NOMO-1 treated with DMSO at 0.1 percent for 48 hours (cell line): ENCODE measurements around the gene NACC1.

Source experiments
- DNase-seq: peaks from one replicate; lab custom pipeline; 2025; ENCODE audit not compliant: unreplicated experiment; lab: John Stamatoyannopoulos, UW

Gene NACC1

GRCh38 chr19:13118424-13119193 is 545 bp downstream of the NACC1 start:
- DNase-seq, result no peak

GRCh38 chr19:13119627-13120026 is 1.6 kb downstream of the NACC1 start:
- no peak for DNase-seq

DNA sequence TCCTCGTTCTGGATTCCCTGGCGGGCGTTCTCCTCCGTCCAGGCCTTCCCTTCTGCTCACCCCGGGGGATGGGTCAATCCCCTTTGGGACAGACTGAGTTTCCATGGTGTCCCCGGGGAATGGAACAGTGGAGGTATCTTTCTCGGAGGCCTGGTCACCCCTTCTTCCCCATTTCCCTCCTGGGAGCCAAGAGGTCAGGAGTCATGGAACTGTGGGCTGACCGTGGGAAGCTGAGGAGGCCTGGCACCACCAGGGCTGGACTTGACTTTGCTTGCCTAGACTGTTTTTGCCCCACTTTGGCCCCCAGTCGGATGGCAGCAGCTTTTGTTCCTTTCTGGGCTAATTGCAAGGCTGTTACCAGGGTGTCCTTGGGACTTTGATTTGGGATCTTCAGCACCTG is 2.0 kb downstream of the NACC1 start:
- DNase-seq, result no peak

DNA sequence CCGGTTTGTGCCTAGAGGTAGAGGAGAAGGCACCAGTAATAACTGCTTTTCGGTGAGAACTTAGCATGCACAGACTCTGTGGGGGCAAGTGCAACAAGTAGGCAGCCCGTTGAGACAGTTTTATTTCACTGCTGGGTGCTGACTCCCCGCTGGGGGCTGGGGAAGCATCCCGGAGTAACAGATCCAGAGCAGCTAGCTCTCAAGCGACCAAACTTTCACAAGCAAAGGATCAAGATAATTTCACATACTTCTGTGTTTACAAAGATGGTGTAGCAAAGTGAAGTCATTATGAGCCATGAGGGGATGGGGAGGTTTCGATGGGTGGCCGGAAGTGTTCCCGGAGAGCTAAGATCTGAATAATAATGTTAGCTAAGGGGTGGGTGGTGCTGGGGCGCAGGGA is 2.8 kb downstream of the NACC1 start:
- no peak for DNase-seq

DNA sequence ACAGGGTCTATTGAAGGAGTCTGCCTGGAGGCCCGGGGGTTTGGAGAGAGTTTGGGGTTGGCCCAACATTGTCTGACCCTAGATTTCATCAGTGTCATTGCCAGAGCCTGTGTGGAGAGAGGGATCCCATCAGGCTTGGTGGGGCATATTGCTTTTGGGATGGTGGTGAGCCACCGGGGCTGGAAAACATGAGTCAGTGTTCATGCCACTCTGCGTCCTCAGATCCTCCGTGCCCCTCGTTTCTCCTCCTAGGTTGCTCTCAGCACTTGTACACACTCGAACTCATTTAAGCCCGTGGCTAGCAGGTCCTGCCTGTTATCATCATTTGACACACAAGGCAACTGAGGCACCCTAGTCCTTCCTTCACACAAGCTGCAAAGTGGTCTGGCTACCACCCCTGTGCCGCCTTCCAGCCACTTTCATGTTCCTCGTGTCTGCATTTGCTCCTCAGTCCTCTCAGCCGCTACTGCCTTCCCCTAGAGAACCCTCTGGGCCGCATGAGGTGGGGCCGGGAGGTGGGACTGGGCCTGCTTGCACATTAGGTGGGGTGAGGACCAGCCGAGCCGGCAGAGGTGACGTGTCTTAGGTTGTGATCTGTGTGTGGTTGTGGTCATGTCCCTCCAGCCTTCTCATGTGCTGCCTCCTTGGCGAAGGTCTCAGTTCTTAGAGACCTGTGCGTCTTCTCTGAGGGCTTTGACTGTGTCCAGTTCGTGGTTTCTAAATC is 3.6 kb downstream of the NACC1 start:
- DNase-seq, result no peak

DNA sequence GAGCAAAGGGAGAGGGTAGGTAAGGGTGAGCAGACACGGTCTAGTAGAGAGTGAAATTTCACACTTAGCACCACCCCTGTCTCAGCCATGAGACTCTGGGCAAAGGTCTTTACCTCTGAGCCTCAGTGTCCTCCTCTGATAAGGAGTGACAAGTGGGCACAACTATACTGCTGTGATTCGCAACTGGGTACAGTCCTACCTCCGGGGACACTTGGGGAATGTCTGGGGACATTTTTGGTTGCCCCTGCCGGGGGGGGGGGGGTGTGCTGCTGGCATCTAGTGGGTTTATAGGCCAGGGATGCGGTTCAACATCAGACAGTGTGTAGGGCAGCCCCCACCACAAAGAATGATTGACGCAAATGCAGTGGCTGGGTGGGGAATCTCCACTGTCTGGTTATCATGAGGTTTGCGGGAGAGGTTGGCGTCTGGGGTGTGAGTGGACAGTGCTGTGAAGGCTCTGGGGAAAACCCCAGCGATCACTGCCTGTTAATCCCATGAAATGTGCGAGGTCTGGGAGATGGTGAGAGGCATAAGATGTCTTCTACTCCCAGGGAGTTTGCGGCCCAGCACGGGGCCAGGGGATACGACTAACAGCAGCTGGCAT is 4.3 kb downstream of the NACC1 start:
- no peak for DNase-seq

DNA sequence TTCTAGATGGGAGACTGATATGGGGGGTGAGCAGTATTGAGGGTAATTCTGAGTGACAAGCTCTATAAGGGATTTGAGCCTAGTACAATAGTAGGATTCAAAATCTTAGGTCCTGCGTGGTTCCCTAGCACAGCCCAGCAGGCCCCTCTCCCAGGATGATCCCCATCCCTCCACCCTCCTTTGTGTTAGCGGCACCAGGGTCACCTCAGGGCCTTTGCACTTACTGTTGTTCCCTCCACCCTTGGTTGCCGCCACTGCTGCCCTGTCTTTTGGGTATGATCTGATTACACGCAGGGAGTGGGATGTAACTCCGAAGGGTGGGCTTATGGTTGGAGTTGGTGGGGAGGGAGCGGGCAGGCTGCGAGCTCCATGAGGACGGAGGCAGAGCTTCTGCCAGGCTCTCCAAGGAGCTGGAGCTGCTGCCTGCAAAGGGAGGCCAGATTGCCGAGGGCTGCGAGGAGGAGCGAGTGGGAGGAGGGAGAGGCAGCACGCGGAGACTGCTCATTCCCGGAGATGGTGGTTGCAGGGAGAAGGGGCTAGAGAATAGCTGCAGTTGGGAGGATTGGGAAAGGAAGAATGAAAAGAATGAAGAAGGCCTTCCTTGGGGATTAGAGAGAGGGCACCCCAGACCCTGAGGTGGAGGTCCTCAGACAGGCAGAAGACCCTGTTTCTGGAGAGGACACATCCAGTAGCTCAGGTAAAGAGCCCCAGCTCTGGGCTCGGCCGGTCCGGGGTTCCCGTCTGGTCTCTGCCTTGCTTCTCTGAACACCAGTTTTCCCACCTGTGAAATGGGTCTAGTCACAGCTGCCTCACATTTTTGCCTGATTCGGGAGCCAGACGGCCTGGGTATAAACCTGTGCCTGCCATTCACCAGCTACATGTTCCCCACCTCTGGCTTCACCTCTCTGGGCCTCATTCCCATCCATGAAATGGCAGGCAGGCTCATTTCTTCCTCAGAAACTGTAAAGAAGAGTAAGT is 5.2 kb downstream of the NACC1 start:
- no peak for DNase-seq

DNA sequence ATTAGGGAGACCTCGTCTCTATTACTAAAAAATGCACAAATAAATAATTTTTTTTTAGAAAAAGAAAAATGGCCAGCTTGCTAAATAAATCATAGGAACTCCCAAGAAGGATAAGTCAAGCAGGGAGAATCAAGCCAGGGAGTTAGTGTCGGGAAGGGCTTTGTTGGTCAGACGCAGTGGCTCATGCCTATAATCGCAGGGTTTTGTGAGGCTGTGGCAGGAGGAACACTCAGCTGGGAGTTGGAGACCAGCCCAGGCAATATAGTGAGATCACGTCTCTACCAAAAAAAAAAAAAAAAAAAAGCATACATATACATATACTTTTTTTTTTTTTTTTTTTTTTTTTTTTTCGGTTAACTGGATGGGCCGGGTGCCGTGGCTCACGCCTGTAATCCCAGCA is 9.0 kb downstream of the NACC1 start:
- DNase-seq, result no peak

DNA sequence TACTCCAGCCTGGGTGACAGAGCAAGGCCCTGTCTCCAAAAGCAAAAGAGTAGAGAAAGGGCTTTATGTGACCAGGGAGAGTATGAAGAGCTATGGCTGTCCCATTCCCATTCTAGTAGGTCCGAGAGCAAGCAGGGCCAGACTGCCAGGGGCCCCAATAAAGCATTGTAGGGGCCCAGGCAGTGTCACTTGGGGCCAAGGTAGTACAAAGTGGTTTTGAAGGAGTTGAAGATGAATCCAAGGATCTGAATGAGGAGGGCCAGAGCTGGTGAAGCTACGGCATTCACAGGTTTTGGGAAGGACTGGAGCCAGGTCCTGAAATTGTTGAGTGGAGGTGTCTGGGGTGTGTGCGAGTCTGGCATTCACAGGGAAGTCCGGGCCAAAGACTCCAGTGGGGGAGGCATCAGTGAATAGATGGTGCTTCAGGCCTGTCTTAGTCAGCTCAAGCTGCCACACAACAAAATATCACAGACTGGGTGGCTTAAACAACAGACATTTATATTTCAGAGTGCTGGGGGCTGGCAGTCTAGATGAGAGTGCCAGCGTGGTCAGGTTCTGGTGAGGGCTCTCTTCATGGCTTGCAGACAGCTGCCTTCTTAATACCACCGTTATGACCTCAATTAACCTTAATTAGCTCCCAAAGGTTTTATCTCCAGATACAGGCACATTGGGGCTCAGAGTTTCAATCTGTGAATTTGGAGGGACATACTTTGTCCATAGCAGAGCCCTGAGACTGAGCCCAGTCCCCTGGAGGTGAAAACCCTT is 9.9 kb downstream of the NACC1 start:
- DNase-seq, result no peak

DNA sequence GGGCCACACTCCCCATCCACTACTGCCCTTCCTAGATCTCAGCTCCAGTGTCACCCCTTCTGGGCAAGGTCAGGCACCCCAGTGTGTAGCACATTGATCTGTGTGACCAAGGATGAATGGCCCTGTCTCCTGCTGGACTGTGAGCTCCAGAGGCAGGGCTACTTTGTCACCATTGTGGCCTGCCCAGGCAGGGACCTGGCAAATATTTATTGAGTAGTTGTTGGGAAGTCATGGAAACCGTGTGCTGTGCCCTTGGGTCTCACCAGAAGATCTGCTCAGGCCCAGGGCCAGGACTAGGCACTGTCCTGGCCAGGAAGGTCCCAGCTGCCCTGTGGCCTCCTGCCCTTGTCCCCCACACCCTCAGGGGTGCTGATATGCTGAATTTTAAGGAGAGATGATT is 10.5 kb downstream of the NACC1 start:
- DNase-seq, result no peak

- no peak for DNase-seq
Measured at GRCh38 chr19:13129384-13129783, 11.3 kb downstream of the NACC1 start.

DNA sequence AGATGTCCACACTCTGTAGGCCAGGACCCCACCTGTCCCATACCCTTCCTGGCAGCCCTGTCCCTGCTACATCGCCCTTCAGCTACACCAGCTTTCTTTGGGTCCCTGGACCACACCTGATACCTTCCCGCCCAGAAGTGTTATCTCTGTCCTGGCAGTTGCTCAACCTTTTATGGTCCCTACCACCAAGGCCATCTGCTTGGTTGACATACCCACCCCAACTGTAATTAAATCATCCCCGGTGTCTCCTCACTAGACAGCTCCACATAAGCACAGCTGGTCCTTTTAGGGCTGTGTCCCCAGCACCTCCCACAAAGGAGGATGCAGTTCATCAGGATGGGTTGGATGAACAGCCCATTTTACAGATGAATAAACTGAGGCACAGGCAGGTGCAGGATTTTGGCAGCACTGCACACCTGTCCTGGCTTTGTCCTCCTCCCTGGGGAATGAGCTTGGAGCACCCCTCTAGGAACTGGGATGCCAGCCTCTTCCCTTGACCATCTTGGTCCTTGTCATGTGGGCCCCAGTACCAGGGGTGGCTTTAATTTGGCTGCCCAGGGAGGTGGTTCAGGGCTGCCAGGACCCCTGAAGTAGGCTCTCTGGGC is 12.9 kb downstream of the NACC1 start:
- DNase-seq, result no peak

GRCh38 chr19:13132471-13133180 is 14.6 kb downstream of the NACC1 start:
- DNase-seq, result no peak

DNA sequence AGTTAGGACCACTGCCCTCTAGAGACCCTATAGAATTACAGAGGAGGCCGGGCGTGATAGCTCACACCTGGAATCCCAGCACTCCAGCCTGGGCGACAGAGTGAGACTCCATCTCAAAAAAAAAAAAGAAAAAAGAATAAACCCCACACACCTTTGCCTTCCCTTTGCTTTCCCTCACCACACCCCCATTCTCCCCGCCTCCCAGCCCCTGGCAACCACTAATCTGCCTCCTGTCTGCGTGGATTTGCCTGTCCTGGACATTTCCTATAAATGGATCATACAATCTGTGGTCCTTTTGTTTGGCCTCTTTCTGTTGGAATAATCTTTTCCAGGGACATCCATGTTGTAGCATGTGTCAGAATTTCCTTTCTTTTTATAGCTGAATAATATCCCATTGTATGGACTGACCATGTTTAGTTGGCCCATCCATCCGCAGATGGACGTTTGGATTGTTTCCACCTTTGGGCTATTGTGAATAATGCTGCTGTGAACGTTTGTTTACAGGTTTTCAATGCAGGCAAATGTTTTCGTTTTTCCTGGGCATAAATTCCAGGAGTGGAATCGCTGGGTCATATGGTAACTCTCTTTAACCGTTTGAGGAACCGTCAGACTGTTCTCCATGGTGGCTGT is 15.3 kb downstream of the NACC1 start:
- no peak for DNase-seq

DNA sequence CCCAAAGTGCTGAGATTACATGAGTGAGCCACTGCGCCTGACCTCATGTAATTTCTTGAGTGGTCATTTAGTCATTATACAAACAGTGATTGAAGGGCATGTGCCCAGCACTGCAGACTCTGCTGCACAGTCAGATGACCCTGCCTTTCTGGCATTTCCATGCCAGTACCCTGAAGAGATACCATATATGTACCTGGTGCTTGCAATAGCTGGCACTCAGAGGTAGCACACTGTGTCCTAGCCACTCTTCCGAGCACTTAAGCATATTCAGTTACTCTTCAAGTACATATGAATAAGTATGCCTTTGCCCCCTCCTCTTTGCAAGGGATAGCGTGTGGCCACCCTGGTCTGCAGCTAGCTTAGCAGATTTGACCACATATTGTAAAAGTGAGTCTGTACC is 16.6 kb downstream of the NACC1 start:
- no peak for DNase-seq

- no peak for DNase-seq
Measured at GRCh38 chr19:13135068-13136062, 17.3 kb downstream of the NACC1 start.

GRCh38 chr19:13137290-13137794 is 19.3 kb downstream of the NACC1 start:
- no peak for DNase-seq
